Activated naive CD8-positive, alpha-beta T cell treated with anti-CD3 and anti-CD28 coated beads, Interleukin-2, amount 50 U/mL, for 16 hours (primary cell): Measurements from ENCODE around the gene STOML3.

Source experiments
- DNase-seq: peaks from one replicate; pipeline ENCODE4 v3.0.0-alpha.2; 2020; ENCODE audit warnings: low read depth, low spot score

STOML3 gene

GRCh38 chr13:38981096-38981495 is 9.5 kb downstream of the STOML3 start:
- DNase-seq: no peak

GRCh38 chr13:38980750-38981078 is 9.9 kb downstream of the STOML3 start:
- no peak for DNase-seq

- DNase-seq: no peak
Measured at GRCh38 chr13:38979891-38980749, 10.5 kb downstream of the STOML3 start.

- no peak for DNase-seq
Measured at GRCh38 chr13:38970380-38971051, 20.1 kb downstream of the STOML3 start.

GRCh38 chr13:38969187-38969586 is 21.4 kb downstream of the STOML3 start:
- DNase-seq: no peak

- DNase-seq: no peak
Measured at GRCh38 chr13:38967446-38967845, 23.2 kb downstream of the STOML3 start.

GRCh38 chr13:38965281-38965680 is 25.4 kb downstream of the STOML3 start:
- DNase-seq: no peak

GRCh38 chr13:38960175-38960574 is 30.5 kb downstream of the STOML3 start:
- no peak for DNase-seq

- no peak for DNase-seq
Measured at GRCh38 chr13:38957794-38958592, 32.6 kb downstream of the STOML3 start.

- no peak for DNase-seq
Measured at GRCh38 chr13:38954844-38955243, 35.8 kb downstream of the STOML3 start.

GRCh38 chr13:38954291-38954690 is 36.3 kb downstream of the STOML3 start:
- DNase-seq: no peak

GRCh38 chr13:38952827-38953226 is 37.8 kb downstream of the STOML3 start:
- no peak for DNase-seq

- DNase-seq: no peak
Measured at GRCh38 chr13:38951525-38952313, 38.9 kb downstream of the STOML3 start.

- DNase-seq: no peak
Measured at GRCh38 chr13:38950987-38951386, 39.6 kb downstream of the STOML3 start.

GRCh38 chr13:38947054-38947453 is 43.6 kb downstream of the STOML3 start:
- DNase-seq: no peak

GRCh38 chr13:38944219-38944618 is 46.4 kb downstream of the STOML3 start:
- no peak for DNase-seq

GRCh38 chr13:38943231-38943630 is 47.4 kb downstream of the STOML3 start:
- no peak for DNase-seq

GRCh38 chr13:38941353-38941945 is 49.2 kb downstream of the STOML3 start:
- no peak for DNase-seq

GRCh38 chr13:38933786-38934185 is 56.8 kb downstream of the STOML3 start:
- DNase-seq: no peak

- no peak for DNase-seq
Measured at GRCh38 chr13:38922170-38922569, 68.5 kb downstream of the STOML3 start.

GRCh38 chr13:38921081-38921480 is 69.5 kb downstream of the STOML3 start:
- DNase-seq: no peak
